NB4 (cell line): Measurements from ENCODE around the gene GALNT10.

ENCODE experiments used
- CTCF ChIP-seq: IDR thresholded peaks from one replicate; pipeline ENCODE4 v1.5.1; 2012; ENCODE audit warnings: low read depth, low read length
- MAX ChIP-seq: IDR thresholded peaks from 2 replicates; pipeline ENCODE4 v1.6.1; 2011; ENCODE audit warnings: low read depth, low read length
- MYC ChIP-seq: IDR thresholded peaks from 2 replicates; pipeline ENCODE4 v1.6.1; 2011; ENCODE audit warnings: low read depth, low read length
- POLR2A ChIP-seq: IDR thresholded peaks from 2 replicates; pipeline ENCODE4 v1.6.1; 2011; ENCODE audit warnings: mild to moderate bottlenecking; ENCODE audit not compliant: insufficient read length; ENCODE audit errors: extremely low read depth

DNA sequence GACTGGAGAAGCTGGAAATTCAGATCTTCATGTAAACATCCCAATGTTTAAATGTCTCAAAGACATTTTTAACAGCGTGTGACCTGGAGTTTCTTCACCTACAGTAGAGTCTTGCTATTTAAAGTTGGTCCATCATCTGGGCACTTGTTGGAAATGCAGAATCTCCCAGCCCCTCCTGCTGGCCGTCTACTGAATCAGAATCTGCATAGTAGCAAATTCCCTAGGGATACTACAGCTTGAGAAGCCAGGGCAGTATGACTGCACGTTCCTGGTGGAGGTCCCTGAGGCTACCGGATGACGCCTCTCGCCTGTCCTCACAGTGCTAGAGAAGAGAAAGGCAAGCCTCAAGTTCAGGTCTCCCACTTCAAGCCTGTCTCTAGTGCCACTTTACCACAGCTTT, 271.0 kb downstream of the GALNT10 start:
- TF ChIP-seq CTCF (no peak), POLR2A (no peak), MAX (no peak), MYC (no peak)
